Muscle of leg (tissue), 11 donors: ENCODE data around the gene TMEM86B. TPM values are rescaled to one million over a fixed set of nuclear protein-coding genes. Genes with fewer than 3 reads are reported as not detected.
A peak's percentile ranks its signal among the peaks of the same experiment; 100 is the strongest.
"Not testable (repeated sequence)": the region's sequence is repeated elsewhere in the genome, so short reads cannot be mapped to it uniquely, and the experiment has no call there.

ENCODE experiments used
- DNase-seq: peaks from one replicate; pipeline ENCODE4 v3.0.0; 2013
- H3K27ac ChIP-seq: one replicate; pipeline ENCODE4 v1.5.1; 2013; ENCODE audit warnings: mild to moderate bottlenecking, low read length, control low read depth
- H3K27me3 ChIP-seq: one replicate; pipeline ENCODE4 v1.6.1; 2013; ENCODE audit warnings: low read length; ENCODE audit not compliant: control insufficient read depth, insufficient read depth
- H3K36me3 ChIP-seq: one replicate; pipeline ENCODE4 v1.6.1; 2013; ENCODE audit warnings: low read length; ENCODE audit not compliant: control insufficient read depth, insufficient read depth
- H3K4me1 ChIP-seq: one replicate; pipeline ENCODE4 v1.6.1; 2013; ENCODE audit warnings: low read length; ENCODE audit not compliant: control insufficient read depth, insufficient read depth
- H3K4me3 ChIP-seq: one replicate; pipeline ENCODE4 v1.5.1; 2013; ENCODE audit warnings: low read length, control low read depth
- H3K9me3 ChIP-seq: replicated peaks from 2 replicates; pipeline ENCODE4 v1.6.1; 2013; ENCODE audit warnings: low read depth, low read length; ENCODE audit not compliant: control insufficient read depth
- WGBS: methylation state at CpG from one replicate; pipeline ENCODE4 v1.1.5; 2013; ENCODE audit warnings: missing lambda C conversion rate; ENCODE audit not compliant: insufficient coverage; 5-methylcytosine and 5-hydroxymethylcytosine counted together
- polyA plus RNA-seq, 8 donors: library from polyadenylated mRNA; unstranded; fragments of 120-200 nt; gene quantifications; one replicate each; pipeline versions ENCODE4 v1.2.1 to v1.2.3, GENCODE V29; 2013; ENCODE audit warnings: inconsistent platforms in 1 of 8, low replicate concordance in 1 of 8; ENCODE audit not compliant: insufficient read length in 8 of 8, insufficient read depth in 1 of 8
- total RNA-seq: library from RNA; stranded (reverse); fragments of 120-200 nt; gene quantifications from one replicate; pipeline ENCODE4 v1.2.4, GENCODE V29; 2013

TMEM86B gene
- total and polyA plus RNA-seq, 9 donors, result 1.1 to 4.8 (median 2.7) TPM

- peaks cover 11% of the 10 kb centered on the region for H3K4me1 ChIP-seq
- no peaks in the 10 kb centered on the region for H3K27me3 ChIP-seq
- no peak for DNase-seq
- WGBS, result 68% methylated on average over 8 of the region's 9 CpGs
- H3K9me3 ChIP-seq, result no peaks in the 10 kb centered on the region
- no peak overlapping the region for H3K4me3 ChIP-seq
- H3K36me3 ChIP-seq, result no peaks in the 10 kb centered on the region
- H3K27ac ChIP-seq, result no peak overlapping the region
Observed at GRCh38 chr19:55220525-55220924, 8.0 kb downstream of the TMEM86B start.

GRCh38 chr19:55216461-55217198, 11.9 kb downstream of the TMEM86B start:
- Histone ChIP-seq H3K9me3 (peaks cover 6% of the 10 kb centered on the region), H3K27ac (peak overlapping the region; percentile 49), H3K27me3 (no peaks in the 10 kb centered on the region), H3K4me3 (peak overlapping the region; percentile 41), H3K4me1 (peaks cover 11% of the 10 kb centered on the region), H3K36me3 (no peaks in the 10 kb centered on the region)
- peak; percentile 91 for DNase-seq
- WGBS, result 3% methylated on average over 23 of the region's 36 CpGs

GRCh38 chr19:55213547-55213946, 15.0 kb downstream of the TMEM86B start:
- DNase-seq, result no peak
- peaks cover 6% of the 10 kb centered on the region for H3K9me3 ChIP-seq
- H3K4me3 ChIP-seq, result no peak overlapping the region
- peaks cover 11% of the 10 kb centered on the region for H3K4me1 ChIP-seq
- WGBS, result 88% methylated on average over 5 of the region's 7 CpGs
- no peak overlapping the region for H3K27ac ChIP-seq
- no peaks in the 10 kb centered on the region for H3K27me3 ChIP-seq
- no peaks in the 10 kb centered on the region for H3K36me3 ChIP-seq

- peaks cover 11% of the 10 kb centered on the region for H3K4me1 ChIP-seq
- no peak for DNase-seq
- no peak overlapping the region for H3K4me3 ChIP-seq
- H3K27me3 ChIP-seq, result no peaks in the 10 kb centered on the region
- H3K36me3 ChIP-seq, result no peaks in the 10 kb centered on the region
- peaks cover 6% of the 10 kb centered on the region for H3K9me3 ChIP-seq
- H3K27ac ChIP-seq, result no peak overlapping the region
- WGBS, result no CpG with 5 or more reads among the region's 3 CpGs
Observed at GRCh38 chr19:55212447-55212846, 16.1 kb downstream of the TMEM86B start.

GRCh38 chr19:55209693-55210472, 18.7 kb downstream of the TMEM86B start:
- no peak overlapping the region for H3K4me3 ChIP-seq
- H3K27ac ChIP-seq, result no peak overlapping the region
- H3K27me3 ChIP-seq, result peaks cover 3% of the 10 kb centered on the region
- no peaks in the 10 kb centered on the region for H3K36me3 ChIP-seq
- 41% methylated on average over 6 of the region's 17 CpGs for WGBS
- H3K9me3 ChIP-seq, result peaks cover 6% of the 10 kb centered on the region
- no peak for DNase-seq
- peaks cover 7% of the 10 kb centered on the region for H3K4me1 ChIP-seq

- WGBS, result 42% methylated on average over 11 of the region's 18 CpGs
- H3K36me3 ChIP-seq, result no peaks in the 10 kb centered on the region
- H3K4me3 ChIP-seq, result no peak within 1 kb of the TSS
- H3K27ac ChIP-seq, result no peak within 1 kb of the TSS
- DNase-seq, result no peak
- peaks cover 3% of the 10 kb centered on the region for H3K27me3 ChIP-seq
- peaks cover 6% of the 10 kb centered on the region for H3K9me3 ChIP-seq
- H3K4me1 ChIP-seq, result peaks cover 7% of the 10 kb centered on the region
Observed at GRCh38 chr19:55208880-55209692, 19.5 kb downstream of the TMEM86B start, which contains the start of gene PTPRH. Gene PTPRH (minus strand): TSS chr19:55209501. CDS start chr19:55209433, 68 bp downstream.

- Histone ChIP-seq H3K4me3 (no peak overlapping the region), H3K9me3 (no peaks in the 10 kb centered on the region), H3K36me3 (no peaks in the 10 kb centered on the region), H3K4me1 (peaks cover 7% of the 10 kb centered on the region), H3K27ac (no peak overlapping the region), H3K27me3 (peaks cover 3% of the 10 kb centered on the region)
- WGBS, result 34% methylated on average over 18 of the region's 29 CpGs
- peak; percentile 66 for DNase-seq
Observed at GRCh38 chr19:55206664-55207500, 21.7 kb downstream of the TMEM86B start.

GRCh38 chr19:55202199-55202598, 26.4 kb downstream of the TMEM86B start:
- not testable (repeated sequence) for H3K36me3 ChIP-seq, H3K27ac ChIP-seq, H3K4me3 ChIP-seq, DNase-seq, H3K27me3 ChIP-seq, H3K9me3 ChIP-seq, H3K4me1 ChIP-seq
- WGBS, result 100% methylated on average over 1 of the region's 10 CpGs

GRCh38 chr19:55199620-55200204, 28.9 kb downstream of the TMEM86B start:
- no peak for DNase-seq
- H3K4me1 ChIP-seq, result no peaks in the 10 kb centered on the region
- H3K4me3 ChIP-seq, result no peak overlapping the region
- H3K9me3 ChIP-seq, result no peaks in the 10 kb centered on the region
- no peak overlapping the region for H3K27ac ChIP-seq
- peaks cover 3% of the 10 kb centered on the region for H3K27me3 ChIP-seq
- 80% methylated on average over 1 of the region's 5 CpGs for WGBS
- no peaks in the 10 kb centered on the region for H3K36me3 ChIP-seq
